Breast epithelium (tissue), 4 donors: ENCODE data around the gene TP53I13. TPM values are rescaled to one million over a fixed set of nuclear protein-coding genes. Genes with fewer than 3 reads are reported as not detected.
A peak's percentile ranks its signal among the peaks of the same experiment; 100 is the strongest.

Experiments used
- DNase-seq, 2 donors: peaks; one replicate each; pipeline ENCODE4 v3.0.0-alpha.2; 2019; ENCODE audit warnings: low spot score in 2 of 2
- H3K27ac ChIP-seq, 2 donors: fragments of 200-600 bp; sonication (generic) in 1 of 2; one replicate each; pipeline ENCODE4 v1.5.1; 2016 to 2019; ENCODE audit warnings: mild to moderate bottlenecking in 1 of 2
- H3K27me3 ChIP-seq, 2 donors: fragments of 200-600 bp; sonication (generic) in 1 of 2; one replicate each; pipeline versions ENCODE4 v1.5.1 to v1.6.0; 2017 to 2019; ENCODE audit warnings: control low read depth in 1 of 2, mild to moderate bottlenecking in 1 of 2
- H3K36me3 ChIP-seq: fragments of 200-600 bp; one replicate; pipeline ENCODE4 v1.5.1; 2019
- H3K4me1 ChIP-seq, 2 donors: fragments of 200-600 bp; sonication (generic); one replicate each; pipeline ENCODE4 v1.5.1; 2016 to 2019; ENCODE audit warnings: control low read depth in 1 of 2
- H3K4me3 ChIP-seq, 3 donors: fragments of 200-600 bp; sonication (generic); 1 replicate in 2 of 3; 2 replicates in 1 of 3; pipeline ENCODE4 v1.5.1; 2016 to 2019; ENCODE audit warnings: mild to moderate bottlenecking in 3 of 3, moderate library complexity in 2 of 3
- H3K9me3 ChIP-seq, 2 donors: fragments of 200-600 bp; sonication (generic) in 1 of 2; one replicate each; pipeline ENCODE4 v1.5.1; 2016 to 2019; ENCODE audit warnings: control low read depth in 1 of 2
- POLR2A ChIP-seq: fragments of 450-650 bp; IDR thresholded peaks from one replicate; pipeline ENCODE4 v1.6.1; 2016; ENCODE audit warnings: antibody characterized with exemption, mild to moderate bottlenecking, moderate library complexity
- POLR2AphosphoS5 ChIP-seq, 3 donors: sonication (generic); formaldehyde crosslinking; IDR thresholded peaks; one replicate each; pipeline ENCODE4 v1.6.1; 2017; ENCODE audit warnings: antibody characterized with exemption in 3 of 3
- intact Hi-C: fragments of 100-400 bp; cut with DNase I; formaldehyde crosslinking; loops from one replicate; pipeline ENCODE4 v1.15.1; 2023; ENCODE audit warnings: low total_unique reads
- total RNA-seq, 3 donors: library from RNA; depleted of rRNA; stranded (reverse); fragments of >200 nt; gene quantifications; one replicate each; pipeline ENCODE4 v1.1.0, GENCODE V29; 2016
- TF ChIP-seq, protein P1 (sequence below), 3 donors: fragments of 450-650 bp; IDR thresholded peaks; one replicate each; pipeline ENCODE4 v1.5.1; 2016 to 2017; ENCODE audit warnings: antibody characterized with exemption in 3 of 3, mild to moderate bottlenecking in 3 of 3, moderate library complexity in 3 of 3

The TP53I13 gene
- total RNA-seq, 3 donors from 2014 or later: 34.1 to 114 (median 56.0) TPM

GRCh38 chr17:29561554-29562517, 6.7 kb upstream of the TP53I13 start:
- Histone ChIP-seq H3K27me3 (no peaks in the 10 kb centered on the region), H3K36me3 (no peaks in the 10 kb centered on the region), H3K27ac (peak overlapping the region in 1 of 2 donors; percentile 30), H3K4me1 (peaks cover 3% of the 10 kb centered on the region in 2 donors), H3K4me3 (no peak overlapping the region), H3K9me3 (no peaks in the 10 kb centered on the region)
- TF ChIP-seq POLR2A (no peak), POLR2AphosphoS5 (IDR thresholded peaks at IDR 0.05) (no peak)
- TF ChIP-seq, protein P1, sequence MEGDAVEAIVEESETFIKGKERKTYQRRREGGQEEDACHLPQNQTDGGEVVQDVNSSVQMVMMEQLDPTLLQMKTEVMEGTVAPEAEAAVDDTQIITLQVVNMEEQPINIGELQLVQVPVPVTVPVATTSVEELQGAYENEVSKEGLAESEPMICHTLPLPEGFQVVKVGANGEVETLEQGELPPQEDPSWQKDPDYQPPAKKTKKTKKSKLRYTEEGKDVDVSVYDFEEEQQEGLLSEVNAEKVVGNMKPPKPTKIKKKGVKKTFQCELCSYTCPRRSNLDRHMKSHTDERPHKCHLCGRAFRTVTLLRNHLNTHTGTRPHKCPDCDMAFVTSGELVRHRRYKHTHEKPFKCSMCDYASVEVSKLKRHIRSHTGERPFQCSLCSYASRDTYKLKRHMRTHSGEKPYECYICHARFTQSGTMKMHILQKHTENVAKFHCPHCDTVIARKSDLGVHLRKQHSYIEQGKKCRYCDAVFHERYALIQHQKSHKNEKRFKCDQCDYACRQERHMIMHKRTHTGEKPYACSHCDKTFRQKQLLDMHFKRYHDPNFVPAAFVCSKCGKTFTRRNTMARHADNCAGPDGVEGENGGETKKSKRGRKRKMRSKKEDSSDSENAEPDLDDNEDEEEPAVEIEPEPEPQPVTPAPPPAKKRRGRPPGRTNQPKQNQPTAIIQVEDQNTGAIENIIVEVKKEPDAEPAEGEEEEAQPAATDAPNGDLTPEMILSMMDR (IDR thresholded peaks at IDR 0.05): no peak
- intact Hi-C loops: no loop called here
- DNase-seq: no peak

DNA sequence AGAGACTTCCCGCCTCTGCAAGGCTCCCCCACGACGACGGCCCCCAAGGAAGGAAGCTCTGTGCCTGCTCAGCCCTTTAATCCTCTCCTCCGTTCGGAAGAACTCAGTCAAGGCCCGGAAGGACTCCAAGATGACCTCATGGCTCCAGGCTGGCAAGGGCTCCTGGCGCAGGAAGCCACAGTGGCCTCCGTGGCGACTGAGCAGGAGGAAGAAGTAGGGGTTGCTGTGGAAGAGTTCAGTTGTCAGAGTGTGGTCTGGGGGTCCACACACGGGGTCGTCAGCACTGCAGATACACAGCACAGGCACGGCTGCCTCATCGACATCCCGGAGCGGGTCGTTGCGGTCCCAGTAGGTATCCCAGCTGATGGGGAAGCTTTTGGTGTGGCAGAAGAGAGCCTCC, 5.9 kb upstream of the TP53I13 start:
- H3K9me3 ChIP-seq: no peaks in the 10 kb centered on the region
- DNase-seq: no peak
- no peaks in the 10 kb centered on the region for H3K27me3 ChIP-seq
- no peak overlapping the region for H3K4me3 ChIP-seq
- no peak overlapping the region for H3K27ac ChIP-seq
- intact Hi-C loops: no loop called here
- TF ChIP-seq, protein P1 (IDR thresholded peaks at IDR 0.05): no peak
- TF ChIP-seq POLR2A: no peak
- no peak for TF ChIP-seq POLR2AphosphoS5 (IDR thresholded peaks at IDR 0.05)
- H3K36me3 ChIP-seq: no peaks in the 10 kb centered on the region
- peaks cover 3% of the 10 kb centered on the region in 2 donors for H3K4me1 ChIP-seq

DNA sequence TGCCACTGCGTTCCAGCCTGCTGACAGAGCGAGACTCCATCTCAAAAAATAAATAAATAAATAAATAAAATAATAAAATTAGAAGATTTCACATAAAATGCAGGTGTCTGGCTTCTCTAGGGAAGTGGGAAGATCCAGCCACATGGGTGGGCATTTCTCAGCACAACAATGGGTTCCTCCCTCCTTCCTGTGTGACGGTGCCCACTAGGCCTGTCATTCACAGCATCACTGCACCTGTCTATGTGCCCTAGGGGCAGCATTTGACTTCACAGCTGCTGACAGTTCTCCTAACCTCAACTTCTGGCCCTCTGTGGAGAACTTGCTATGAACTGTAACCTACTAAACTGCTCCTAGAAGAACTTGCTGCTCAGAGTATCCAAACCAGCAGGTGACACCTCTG, 4.7 kb upstream of the TP53I13 start:
- Histone ChIP-seq H3K27me3 (no peaks in the 10 kb centered on the region), H3K27ac (no peak overlapping the region), H3K4me3 (no peak overlapping the region), H3K9me3 (no peaks in the 10 kb centered on the region), H3K4me1 (peaks cover 3% of the 10 kb centered on the region in 2 donors), H3K36me3 (no peaks in the 10 kb centered on the region)
- TF ChIP-seq POLR2AphosphoS5 (IDR thresholded peaks at IDR 0.05) (no peak), POLR2A (no peak)
- TF ChIP-seq, protein P1 (IDR thresholded peaks at IDR 0.05): no peak
- intact Hi-C loops: no loop called here
- DNase-seq: no peak

- peaks cover 7% of the 10 kb centered on the region in 2 donors for H3K4me1 ChIP-seq
- H3K4me3 ChIP-seq: peak overlapping the region; percentile 65 to 87 (median 74)
- H3K36me3 ChIP-seq: no peaks in the 10 kb centered on the region
- H3K27me3 ChIP-seq: no peaks in the 10 kb centered on the region
- peak overlapping the region in 1 of 2 donors; percentile 91 for H3K27ac ChIP-seq
- peak in 1 of 2 donors; percentile 51 for DNase-seq
- intact Hi-C loops: no loop called here
- TF ChIP-seq POLR2A (no peak), POLR2AphosphoS5 (IDR thresholded peaks at IDR 0.05) (no peak)
- TF ChIP-seq, protein P1 (IDR thresholded peaks at IDR 0.05): no peak
- H3K9me3 ChIP-seq: no peaks in the 10 kb centered on the region
Measured at GRCh38 chr17:29565643-29566472, 2.6 kb upstream of the TP53I13 start.
